Measurements from ENCODE around the gene CALML6.

The CALML6 gene

GRCh38 chr1:1943834-1944570, 28.9 kb downstream of the CALML6 start:
- peak; percentile 40 for DNase-seq

GRCh38 chr1:1945782-1946393, 30.8 kb downstream of the CALML6 start:
- DNase-seq, result no peak

GRCh38 chr1:1946540-1946939, 31.5 kb downstream of the CALML6 start:
- no peak for DNase-seq

- no peak for DNase-seq
Observed at GRCh38 chr1:1947493-1947892, 32.4 kb downstream of the CALML6 start.

GRCh38 chr1:1948783-1949182, 33.7 kb downstream of the CALML6 start:
- no peak for DNase-seq

- no peak for DNase-seq
Observed at GRCh38 chr1:1950940-1951339, 35.9 kb downstream of the CALML6 start.

GRCh38 chr1:1954015-1954414, 39.0 kb downstream of the CALML6 start:
- DNase-seq, result no peak

- no peak for DNase-seq
Observed at GRCh38 chr1:1954831-1955441, 39.9 kb downstream of the CALML6 start.

GRCh38 chr1:1955621-1956094, 40.6 kb downstream of the CALML6 start:
- DNase-seq, result no peak

GRCh38 chr1:1956101-1956500, 41.0 kb downstream of the CALML6 start:
- DNase-seq, result no peak

- DNase-seq, result no peak
Observed at GRCh38 chr1:1956586-1957532, 41.8 kb downstream of the CALML6 start.

- DNase-seq, result no peak
Observed at GRCh38 chr1:1957533-1957961, 42.5 kb downstream of the CALML6 start.

GRCh38 chr1:1958071-1958541, 43.0 kb downstream of the CALML6 start:
- DNase-seq, result no peak

- DNase-seq, result no peak
Observed at GRCh38 chr1:1959459-1959839, 44.4 kb downstream of the CALML6 start.

- DNase-seq, result peak; percentile 77
Observed at GRCh38 chr1:1959840-1960479, 44.9 kb downstream of the CALML6 start.

- DNase-seq, result no peak
Observed at GRCh38 chr1:1960480-1961196, 45.6 kb downstream of the CALML6 start.

GRCh38 chr1:1962752-1963151, 47.7 kb downstream of the CALML6 start:
- no peak for DNase-seq

GRCh38 chr1:1963570-1963969, 48.5 kb downstream of the CALML6 start:
- DNase-seq, result no peak

- DNase-seq, result no peak
Observed at GRCh38 chr1:1964811-1965210, 49.8 kb downstream of the CALML6 start.

GRCh38 chr1:1965546-1965945, 50.5 kb downstream of the CALML6 start:
- DNase-seq, result no peak

GRCh38 chr1:1966071-1966740, 51.1 kb downstream of the CALML6 start:
- no peak for DNase-seq
